ENCODE measurements around the gene PANX1.
A peak's percentile ranks its signal among the peaks of the same experiment; 100 is the strongest.
"Not testable (repeated sequence)": the region's sequence is repeated elsewhere in the genome, so short reads cannot be mapped to it uniquely, and the experiment has no call there.

The PANX1 gene

GRCh38 chr11:94128746-94129511 lies at the start of gene PANX1:
PANX1 (plus strand) TSS chr11:94128841; CDS start chr11:94129313, 472 bp downstream.
- peak; percentile 75 to 84 for DNase-seq

GRCh38 chr11:94084164-94084563 lies 44.5 kb upstream of the PANX1 start:
- no peak for DNase-seq

- no peak for DNase-seq
Measured at GRCh38 chr11:94088906-94089305, 39.7 kb upstream of the PANX1 start.

GRCh38 chr11:94089341-94089740 lies 39.3 kb upstream of the PANX1 start:
- DNase-seq: no peak

- DNase-seq: no peak
Measured at GRCh38 chr11:94090401-94090800, 38.2 kb upstream of the PANX1 start.

GRCh38 chr11:94091091-94091490 lies 37.5 kb upstream of the PANX1 start:
- DNase-seq: no peak

GRCh38 chr11:94100253-94100652 lies 28.4 kb upstream of the PANX1 start:
- no peak for DNase-seq

GRCh38 chr11:94103471-94103870 lies 25.2 kb upstream of the PANX1 start:
- DNase-seq: no peak

- no peak for DNase-seq
Measured at GRCh38 chr11:94104734-94105133, 23.9 kb upstream of the PANX1 start.

- no peak for DNase-seq
Measured at GRCh38 chr11:94106716-94107115, 21.9 kb upstream of the PANX1 start.

- no peak for DNase-seq
Measured at GRCh38 chr11:94107363-94107762, 21.3 kb upstream of the PANX1 start.

- DNase-seq: no peak
Measured at GRCh38 chr11:94111241-94111640, 17.4 kb upstream of the PANX1 start.

- DNase-seq: no peak
Measured at GRCh38 chr11:94111660-94112059, 17.0 kb upstream of the PANX1 start.

- DNase-seq: no peak
Measured at GRCh38 chr11:94112206-94112953, 16.3 kb upstream of the PANX1 start.

- DNase-seq: no peak
Measured at GRCh38 chr11:94117197-94117574, 11.5 kb upstream of the PANX1 start.

GRCh38 chr11:94117871-94118270 lies 10.8 kb upstream of the PANX1 start:
- no peak for DNase-seq

- DNase-seq: not testable (repeated sequence)
Measured at GRCh38 chr11:94119676-94120075, 9.0 kb upstream of the PANX1 start.

- DNase-seq: not testable (repeated sequence)
Measured at GRCh38 chr11:94120516-94120915, 8.1 kb upstream of the PANX1 start.

- DNase-seq: no peak
Measured at GRCh38 chr11:94120946-94121345, 7.7 kb upstream of the PANX1 start.

- DNase-seq: no peak
Measured at GRCh38 chr11:94125407-94126115, 3.1 kb upstream of the PANX1 start.

GRCh38 chr11:94127638-94128037 lies 1.0 kb upstream of the PANX1 start:
- no peak for DNase-seq

- no peak for DNase-seq
Measured at GRCh38 chr11:94128291-94128745, 323 bp upstream of the PANX1 start.

GRCh38 chr11:94129512-94130297 lies 1.1 kb downstream of the PANX1 start:
- DNase-seq: no peak
